ENCODE results near the gene NFKBIB. TPM values are rescaled to one million over a fixed set of nuclear protein-coding genes. Genes with fewer than 3 reads are reported as not detected.

Gene NFKBIB
- total RNA-seq, 1 donor = 12.7 TPM

GRCh38 chr19:38922482-38922881, 22.7 kb downstream of the NFKBIB start:
- no peaks in the 10 kb centered on the region for H3K79me2 ChIP-seq (ENCODE audit: insufficient read depth, low read length)
- no peak overlapping the region for H2AFZ ChIP-seq (ENCODE audit: low read length)
- peaks cover 23% of the 10 kb centered on the region for H3K36me3 ChIP-seq (ENCODE audit: insufficient read depth, low read length)
- TF ChIP-seq, protein P1, sequence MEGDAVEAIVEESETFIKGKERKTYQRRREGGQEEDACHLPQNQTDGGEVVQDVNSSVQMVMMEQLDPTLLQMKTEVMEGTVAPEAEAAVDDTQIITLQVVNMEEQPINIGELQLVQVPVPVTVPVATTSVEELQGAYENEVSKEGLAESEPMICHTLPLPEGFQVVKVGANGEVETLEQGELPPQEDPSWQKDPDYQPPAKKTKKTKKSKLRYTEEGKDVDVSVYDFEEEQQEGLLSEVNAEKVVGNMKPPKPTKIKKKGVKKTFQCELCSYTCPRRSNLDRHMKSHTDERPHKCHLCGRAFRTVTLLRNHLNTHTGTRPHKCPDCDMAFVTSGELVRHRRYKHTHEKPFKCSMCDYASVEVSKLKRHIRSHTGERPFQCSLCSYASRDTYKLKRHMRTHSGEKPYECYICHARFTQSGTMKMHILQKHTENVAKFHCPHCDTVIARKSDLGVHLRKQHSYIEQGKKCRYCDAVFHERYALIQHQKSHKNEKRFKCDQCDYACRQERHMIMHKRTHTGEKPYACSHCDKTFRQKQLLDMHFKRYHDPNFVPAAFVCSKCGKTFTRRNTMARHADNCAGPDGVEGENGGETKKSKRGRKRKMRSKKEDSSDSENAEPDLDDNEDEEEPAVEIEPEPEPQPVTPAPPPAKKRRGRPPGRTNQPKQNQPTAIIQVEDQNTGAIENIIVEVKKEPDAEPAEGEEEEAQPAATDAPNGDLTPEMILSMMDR (IDR thresholded peaks at IDR 0.05; ENCODE audit: extremely low read depth, low read depth, low read length) = no peak
- no peaks in the 10 kb centered on the region for H3K4me1 ChIP-seq (ENCODE audit: insufficient read depth, low read length)
- no peak for DNase-seq (ENCODE audit: insufficient read length, low spot score, missing footprints)
- H3K27ac ChIP-seq (ENCODE audit: low read depth, low read length) = no peak overlapping the region
- no peaks in the 10 kb centered on the region for H3K9me3 ChIP-seq (ENCODE audit: low read depth, low read length)
- H3K4me2 ChIP-seq (ENCODE audit: insufficient read depth, low read length) = no peak overlapping the region
- no peak overlapping the region for H3K4me3 ChIP-seq (ENCODE audit: insufficient read depth, low read length)
- H4K20me1 ChIP-seq (ENCODE audit: insufficient read depth, low read length) = no peaks in the 10 kb centered on the region
- H3K27me3 ChIP-seq (ENCODE audit: insufficient read depth, low read length) = no peaks in the 10 kb centered on the region

DNA sequence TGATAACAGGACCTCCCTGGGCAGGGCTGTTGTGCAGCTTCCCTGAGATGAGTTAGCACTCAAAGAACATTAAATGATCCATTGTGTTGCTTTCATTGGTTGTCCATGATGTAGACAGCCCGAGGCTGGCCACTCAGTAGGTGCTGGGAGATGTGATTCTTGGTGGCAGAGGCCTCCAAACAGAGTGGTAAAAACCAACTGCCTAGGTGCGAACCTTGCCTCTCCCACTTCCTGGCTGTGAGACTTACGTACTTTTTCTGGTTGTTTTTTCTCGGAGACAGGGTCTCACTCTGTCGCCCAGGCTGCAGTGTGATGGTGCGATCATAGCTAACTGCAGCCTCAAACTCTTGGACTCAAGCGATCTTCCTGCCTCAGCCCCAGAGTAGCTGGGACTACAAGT, 24.6 kb downstream of the NFKBIB start:
- DNase-seq (ENCODE audit: insufficient read length, low spot score, missing footprints) = no peak
- TF ChIP-seq, protein P1 (IDR thresholded peaks at IDR 0.05; ENCODE audit: extremely low read depth, low read depth, low read length) = no peak
- no peaks in the 10 kb centered on the region for H3K27me3 ChIP-seq (ENCODE audit: insufficient read depth, low read length)
- H3K27ac ChIP-seq (ENCODE audit: low read depth, low read length) = no peak overlapping the region
- H3K9me3 ChIP-seq (ENCODE audit: low read depth, low read length) = no peaks in the 10 kb centered on the region
- H4K20me1 ChIP-seq (ENCODE audit: insufficient read depth, low read length) = no peaks in the 10 kb centered on the region
- no peak overlapping the region for H2AFZ ChIP-seq (ENCODE audit: low read length)
- no peaks in the 10 kb centered on the region for H3K4me1 ChIP-seq (ENCODE audit: insufficient read depth, low read length)
- H3K4me2 ChIP-seq (ENCODE audit: insufficient read depth, low read length) = no peak overlapping the region
- H3K79me2 ChIP-seq (ENCODE audit: insufficient read depth, low read length) = peaks cover 8% of the 10 kb centered on the region
- H3K4me3 ChIP-seq (ENCODE audit: insufficient read depth, low read length) = no peak overlapping the region
- H3K36me3 ChIP-seq (ENCODE audit: insufficient read depth, low read length) = peaks cover 23% of the 10 kb centered on the region

GRCh38 chr19:38928391-38929001, 28.7 kb downstream of the NFKBIB start:
- Histone ChIP-seq H3K79me2 (ENCODE audit: insufficient read depth, low read length) (peaks cover 35% of the 10 kb centered on the region), H3K4me1 (ENCODE audit: insufficient read depth, low read length) (peaks cover 11% of the 10 kb centered on the region), H3K9me3 (ENCODE audit: low read depth, low read length) (no peaks in the 10 kb centered on the region), H3K4me3 (ENCODE audit: insufficient read depth, low read length) (no peak overlapping the region), H4K20me1 (ENCODE audit: insufficient read depth, low read length) (peaks cover 5% of the 10 kb centered on the region), H2AFZ (ENCODE audit: low read length) (no peak overlapping the region), H3K36me3 (ENCODE audit: insufficient read depth, low read length) (peaks cover 21% of the 10 kb centered on the region), H3K4me2 (ENCODE audit: insufficient read depth, low read length) (no peak overlapping the region), H3K27ac (ENCODE audit: low read depth, low read length) (no peak overlapping the region), H3K27me3 (ENCODE audit: insufficient read depth, low read length) (no peaks in the 10 kb centered on the region)
- DNase-seq (ENCODE audit: insufficient read length, low spot score, missing footprints) = peak; percentile 41
- TF ChIP-seq, protein P1 (IDR thresholded peaks at IDR 0.05; ENCODE audit: extremely low read depth, low read depth, low read length) = no peak

GRCh38 chr19:38929929-38930775, 30.4 kb downstream of the NFKBIB start, which contains the start of gene SARS2:
SARS2 (minus strand) TSS chr19:38930763; CDS start chr19:38930736, 27 bp downstream.
- Histone ChIP-seq H3K27ac (ENCODE audit: low read depth, low read length) (peak within 1 kb of the TSS; percentile 90), H3K79me2 (ENCODE audit: insufficient read depth, low read length) (peaks cover 35% of the 10 kb centered on the region), H2AFZ (ENCODE audit: low read length) (peak within 1 kb of the TSS; percentile 99), H3K4me1 (ENCODE audit: insufficient read depth, low read length) (peaks cover 11% of the 10 kb centered on the region), H3K36me3 (ENCODE audit: insufficient read depth, low read length) (peaks cover 13% of the 10 kb centered on the region), H3K27me3 (ENCODE audit: insufficient read depth, low read length) (no peaks in the 10 kb centered on the region), H4K20me1 (ENCODE audit: insufficient read depth, low read length) (peaks cover 5% of the 10 kb centered on the region), H3K9me3 (ENCODE audit: low read depth, low read length) (no peaks in the 10 kb centered on the region), H3K4me3 (ENCODE audit: insufficient read depth, low read length) (peak within 1 kb of the TSS; percentile 96), H3K4me2 (ENCODE audit: insufficient read depth, low read length) (peak within 1 kb of the TSS; percentile 96)
- peak; percentile 97 for DNase-seq (ENCODE audit: insufficient read length, low spot score, missing footprints)
- TF ChIP-seq, protein P1 (IDR thresholded peaks at IDR 0.05; ENCODE audit: extremely low read depth, low read depth, low read length) = peak; percentile 100

All from osteoblast (primary cell).